Common myeloid progenitor, CD34-positive (primary cell): ENCODE data around the gene APOL1.
A peak's percentile ranks its signal among the peaks of the same experiment; 100 is the strongest.

Source experiments
- CTCF ChIA-PET: fragments of 350-600 bp; sonication (Branson Sonifier 250); formaldehyde crosslinking; loops from one replicate; lab custom pipeline; 2021; ENCODE audit warnings: antibody characterized with exemption; lab: Charles Lee
- POLR2A ChIA-PET: fragments of 350-600 bp; sonication (Branson Sonifier 250); formaldehyde crosslinking; loops from one replicate; lab custom pipeline; 2021; ENCODE audit warnings: antibody characterized with exemption; lab: Charles Lee
- DNase-seq, 3 donors: peaks; one replicate each; pipeline versions ENCODE4 v3.0.0 to v3.0.0-alpha.2; 2013
- H3K27ac ChIP-seq, 2 experiments: 1 replicate in 1 of 2; 2 replicates in 1 of 2; pipeline ENCODE4 v1.7.0; 2013; ENCODE audit warnings: inconsistent platforms in 2 of 2, low read length in 2 of 2, mild to moderate bottlenecking in 2 of 2, low read depth in 1 of 2, moderate library complexity in 1 of 2; ENCODE audit not compliant: severe bottlenecking in 2 of 2, insufficient read depth in 1 of 2, poor library complexity in 1 of 2
- H3K27me3 ChIP-seq, 5 experiments: replicated peaks in 2 of 5; 1 replicate in 3 of 5; 2 replicates in 2 of 5; pipeline versions ENCODE4 v1.6.1 to v1.7.0; 2013; ENCODE audit warnings: low read length in 4 of 5, mild to moderate bottlenecking in 2 of 5, moderate library complexity in 2 of 5, inconsistent platforms in 1 of 5; ENCODE audit not compliant: insufficient read depth in 5 of 5, control insufficient read depth in 4 of 5
- H3K36me3 ChIP-seq, 4 experiments: 1 replicate in 2 of 4; 2 replicates in 2 of 4; pipeline versions ENCODE4 v1.6.1 to v1.7.0; 2013; ENCODE audit warnings: low read length in 3 of 4, control low read depth in 1 of 4, mild to moderate bottlenecking in 1 of 4; ENCODE audit not compliant: control insufficient read depth in 4 of 4, insufficient read depth in 4 of 4
- H3K4me1 ChIP-seq, 4 experiments: 1 replicate in 3 of 4; 2 replicates in 1 of 4; pipeline versions ENCODE4 v1.6.1 to v1.7.1; 2013; ENCODE audit warnings: low read length in 3 of 4, mild to moderate bottlenecking in 3 of 4, control low read depth in 1 of 4, inconsistent platforms in 1 of 4, moderate library complexity in 1 of 4; ENCODE audit not compliant: control insufficient read depth in 4 of 4, insufficient read depth in 4 of 4; ENCODE audit errors: control extremely low read depth in 1 of 4
- H3K4me3 ChIP-seq, 7 experiments: 1 replicate in 4 of 7; 2 replicates in 3 of 7; pipeline versions ENCODE4 v1.5.1 to v1.7.0; 2013; ENCODE audit warnings: mild to moderate bottlenecking in 7 of 7, low read length in 6 of 7, moderate library complexity in 6 of 7, inconsistent platforms in 2 of 7, low read depth in 2 of 7, control low read depth in 1 of 7; ENCODE audit not compliant: insufficient read depth in 4 of 7, control insufficient read depth in 1 of 7; ENCODE audit errors: extremely low read depth in 1 of 7
- H3K9me3 ChIP-seq, 5 experiments: 1 replicate in 4 of 5; 2 replicates in 1 of 5; pipeline versions ENCODE4 v1.6.1 to v1.7.1; 2013; ENCODE audit warnings: low read length in 4 of 5, mild to moderate bottlenecking in 2 of 5, inconsistent platforms in 1 of 5, low read depth in 1 of 5, moderate library complexity in 1 of 5; ENCODE audit not compliant: control insufficient read depth in 4 of 5, insufficient read depth in 2 of 5; ENCODE audit errors: control extremely low read depth in 1 of 5
- WGBS: methylation state at CpG from one replicate; pipeline ENCODE4 v1.1.5; 2013; ENCODE audit not compliant: insufficient coverage; 5-methylcytosine and 5-hydroxymethylcytosine counted together

The APOL1 gene

GRCh38 chr22:36285017-36285416 lies 32.1 kb downstream of the APOL1 start:
- POLR2A ChIA-PET, result no interaction called here
- no peak overlapping the region for H3K27ac ChIP-seq
- no peaks in the 10 kb centered on the region for H3K27me3 ChIP-seq
- peaks cover 0 to 3% (median under 1%) of the 10 kb centered on the region in 4 experiments for H3K4me1 ChIP-seq
- peaks cover 27 to 94% (median 71%) of the 10 kb centered on the region in 4 experiments for H3K36me3 ChIP-seq
- DNase-seq, result no peak
- no peak overlapping the region for H3K4me3 ChIP-seq
- WGBS, result 97% methylated on average over 12 of the region's 12 CpGs
- CTCF ChIA-PET, result interaction anchor here (0.8 to 8.7 kb wide), 9 partner anchors 7 to 186 kb away, joined by 3 to 107 read pairs (median 10); partner anchors contain the start of gene APOL1
- no peaks in the 10 kb centered on the region for H3K9me3 ChIP-seq

GRCh38 chr22:36285545-36285944 lies 32.6 kb downstream of the APOL1 start:
- Histone ChIP-seq H3K9me3 (no peaks in the 10 kb centered on the region), H3K36me3 (peaks cover 27 to 91% (median 69%) of the 10 kb centered on the region in 4 experiments), H3K27ac (no peak overlapping the region), H3K4me1 (peaks cover 0 to 3% (median under 1%) of the 10 kb centered on the region in 4 experiments), H3K4me3 (no peak overlapping the region), H3K27me3 (no peaks in the 10 kb centered on the region)
- ChIA-PET POLR2A (interaction anchor here (1.0 kb wide), 1 partner anchor 196 kb away, joined by 3 read pairs; the partner anchor contains the start of gene TXN2), CTCF (interaction anchor here (0.7 to 8.7 kb wide), 17 partner anchors 8 to 201 kb away, joined by 3 to 107 read pairs (median 5); partner anchors contain the start of gene APOL1)
- 98% methylated on average over 21 of the region's 21 CpGs for WGBS
- DNase-seq, result no peak

- no peak overlapping the region for H3K27ac ChIP-seq
- peaks cover 27 to 86% (median 67%) of the 10 kb centered on the region in 4 experiments for H3K36me3 ChIP-seq
- ChIA-PET CTCF (interaction anchor here (0.7 to 8.7 kb wide), 25 partner anchors 7 to 204 kb away, joined by 3 to 107 read pairs (median 4); partner anchors contain the start of gene APOL1), POLR2A (interaction anchor here (1.0 kb wide), 1 partner anchor 195 kb away, joined by 3 read pairs; the partner anchor contains the start of gene TXN2)
- no peaks in the 10 kb centered on the region for H3K9me3 ChIP-seq
- peaks cover 0 to 3% (median under 1%) of the 10 kb centered on the region in 4 experiments for H3K4me1 ChIP-seq
- WGBS, result 86% methylated on average over 27 of the region's 28 CpGs
- peak; percentile 50 to 79 (median 69) for DNase-seq
- H3K27me3 ChIP-seq, result no peaks in the 10 kb centered on the region
- H3K4me3 ChIP-seq, result no peak overlapping the region
These were observed 33.4 kb downstream of the APOL1 start for GRCh38 chr22:36286096-36286957.

GRCh38 chr22:36287881-36288515 lies 35.1 kb downstream of the APOL1 start:
- WGBS, result 95% methylated on average over 16 of the region's 20 CpGs
- POLR2A ChIA-PET, result interaction anchor here (1.1 kb wide), 1 partner anchor 8 kb away, joined by 5 read pairs; no protein-coding TSS in a partner anchor
- H3K27ac ChIP-seq, result no peak overlapping the region
- H3K27me3 ChIP-seq, result no peaks in the 10 kb centered on the region
- peaks cover 0 to 3% (median under 1%) of the 10 kb centered on the region in 4 experiments for H3K4me1 ChIP-seq
- DNase-seq, result no peak
- no peak overlapping the region for H3K4me3 ChIP-seq
- peaks cover 0 to 2% (median 0%) of the 10 kb centered on the region in 5 experiments for H3K9me3 ChIP-seq
- CTCF ChIA-PET, result interaction anchor here (1.0 to 8.7 kb wide), 10 partner anchors 7 to 202 kb away, joined by 3 to 107 read pairs (median 4); no protein-coding TSS in a partner anchor
- peaks cover 29 to 85% (median 69%) of the 10 kb centered on the region in 4 experiments for H3K36me3 ChIP-seq

- Histone ChIP-seq H3K9me3 (peaks cover 0 to 2% (median 0%) of the 10 kb centered on the region in 5 experiments), H3K4me1 (peaks cover 0 to 3% (median under 1%) of the 10 kb centered on the region in 4 experiments), H3K4me3 (no peak overlapping the region), H3K36me3 (peaks cover 35 to 86% (median 74%) of the 10 kb centered on the region in 4 experiments), H3K27ac (no peak overlapping the region), H3K27me3 (no peaks in the 10 kb centered on the region)
- POLR2A ChIA-PET, result interaction anchor here (1.1 kb wide), 1 partner anchor 9 kb away, joined by 5 read pairs; no protein-coding TSS in a partner anchor
- DNase-seq, result no peak
- 97% methylated on average over 32 of the region's 33 CpGs for WGBS
- CTCF ChIA-PET, result interaction anchor here (1.0 to 8.7 kb wide), 12 partner anchors 8 to 395 kb away, joined by 3 to 107 read pairs (median 3); no protein-coding TSS in a partner anchor
These were observed 35.9 kb downstream of the APOL1 start for GRCh38 chr22:36288571-36289405.

GRCh38 chr22:36289406-36289870 lies 36.5 kb downstream of the APOL1 start:
- H3K27ac ChIP-seq, result no peak overlapping the region
- ChIA-PET POLR2A (no interaction called here), CTCF (interaction anchor here (1.1 to 8.7 kb wide), 8 partner anchors 9 to 396 kb away, joined by 3 to 107 read pairs (median 3); no protein-coding TSS in a partner anchor)
- peaks cover 40 to 86% (median 74%) of the 10 kb centered on the region in 4 experiments for H3K36me3 ChIP-seq
- H3K4me3 ChIP-seq, result no peak overlapping the region
- H3K4me1 ChIP-seq, result peaks cover 0 to 3% (median under 1%) of the 10 kb centered on the region in 4 experiments
- H3K27me3 ChIP-seq, result no peaks in the 10 kb centered on the region
- peaks cover 0 to 2% (median 0%) of the 10 kb centered on the region in 5 experiments for H3K9me3 ChIP-seq
- 98% methylated on average over 7 of the region's 7 CpGs for WGBS
- DNase-seq, result no peak
